Thyroid gland (tissue), 4 donors: Measurements from ENCODE around the gene SAMD4A.

ENCODE experiments used
- CTCF ChIP-seq, 6 experiments: fragments of 200-600 bp in 3 of 6; fragments of 450-650 bp in 3 of 6; sonication (generic) in 3 of 6; IDR thresholded peaks; one replicate each; pipeline ENCODE4 v1.5.1; 2016 to 2019; ENCODE audit warnings: antibody characterized with exemption in 6 of 6, mild to moderate bottlenecking in 2 of 6, inconsistent platforms in 1 of 6, moderate library complexity in 1 of 6
- POLR2A ChIP-seq, 2 donors: fragments of 450-650 bp; IDR thresholded peaks; one replicate each; pipeline ENCODE4 v1.6.1; 2017; ENCODE audit warnings: antibody characterized with exemption in 2 of 2, mild to moderate bottlenecking in 2 of 2, moderate library complexity in 1 of 2

- no peak for TF ChIP-seq CTCF (IDR thresholded peaks at IDR 0.05)
- no peak for TF ChIP-seq POLR2A (IDR thresholded peaks at IDR 0.05)
Measured at GRCh38 chr14:54781080-54781479, 214.2 kb downstream of the SAMD4A start.
